Bronchial epithelial cell (primary cell): ENCODE data around the gene AKAP9. TPM values are rescaled to one million over a fixed set of nuclear protein-coding genes. Genes with fewer than 3 reads are reported as not detected.

Source experiments
- DNase-seq: peaks from one replicate; pipeline ENCODE4 v3.0.0-alpha.2; 2010; ENCODE audit warnings: low read depth
- FAIRE-seq: peaks from 2 replicates; lab custom pipeline; 2011; peaks lifted over from hg19 to GRCh38; lab: Jason Lieb, UNC
- H3K27me3 ChIP-seq: 2 replicates; pipeline ENCODE4 v1.5.1; 2011; ENCODE audit warnings: low read length; ENCODE audit not compliant: control insufficient read depth, insufficient read depth
- H3K36me3 ChIP-seq: 2 replicates; pipeline ENCODE4 v1.5.1; 2011; ENCODE audit warnings: low read length; ENCODE audit not compliant: control insufficient read depth, insufficient read depth
- H3K4me3 ChIP-seq: 2 replicates; pipeline ENCODE4 v1.5.1; 2011; ENCODE audit warnings: mild to moderate bottlenecking, low read depth, low read length, control low read depth
- CTCF ChIP-seq: IDR thresholded peaks from 2 replicates; pipeline ENCODE4 v1.5.1; 2011; ENCODE audit warnings: mild to moderate bottlenecking, moderate library complexity, low read length, control low read depth, inconsistent platforms; ENCODE audit not compliant: insufficient read depth, severe bottlenecking
- total RNA-seq: library from RNA; depleted of rRNA; stranded (reverse); fragments of >200 nt; gene quantifications from 2 replicates; pipeline ENCODE4 v1.2.1, GENCODE V29; 2014

Gene AKAP9
- total RNA-seq, 1 donor from 2014 or later = 34.5 TPM

- H3K36me3 ChIP-seq = peaks cover 10% of the 10 kb centered on the region
- H3K27me3 ChIP-seq = no peaks in the 10 kb centered on the region
- DNase-seq = no peak
- FAIRE-seq = no peak
- TF ChIP-seq CTCF = no peak
- H3K4me3 ChIP-seq = no peak overlapping the region
Measured at GRCh38 chr7:92116949-92117348, 176.3 kb downstream of the AKAP9 start.

- FAIRE-seq = no peak
- Histone ChIP-seq H3K27me3 (no peaks in the 10 kb centered on the region), H3K36me3 (peaks cover 13% of the 10 kb centered on the region), H3K4me3 (no peak overlapping the region)
- no peak for TF ChIP-seq CTCF
- peak; percentile 17 for DNase-seq
Measured at GRCh38 chr7:92119213-92119759, 178.6 kb downstream of the AKAP9 start.

- FAIRE-seq (no peak), DNase-seq (no peak)
- Histone ChIP-seq H3K36me3 (peaks cover 16% of the 10 kb centered on the region), H3K27me3 (no peaks in the 10 kb centered on the region), H3K4me3 (no peak overlapping the region)
- no peak for TF ChIP-seq CTCF
Measured at GRCh38 chr7:92121681-92122080, 181.0 kb downstream of the AKAP9 start.

- Histone ChIP-seq H3K27me3 (no peaks in the 10 kb centered on the region), H3K4me3 (no peak overlapping the region), H3K36me3 (peaks cover 7% of the 10 kb centered on the region)
- DNase-seq (no peak), FAIRE-seq (no peak)
- TF ChIP-seq CTCF = no peak
Measured at GRCh38 chr7:92131093-92131492, 190.4 kb downstream of the AKAP9 start.

- no peak for TF ChIP-seq CTCF
- H3K27me3 ChIP-seq = no peaks in the 10 kb centered on the region
- DNase-seq (no peak), FAIRE-seq (no peak)
- H3K4me3 ChIP-seq = no peak overlapping the region
- peaks cover 6% of the 10 kb centered on the region for H3K36me3 ChIP-seq
Measured at GRCh38 chr7:92131764-92132330, 191.2 kb downstream of the AKAP9 start.
